ENCODE measurements around the gene CLSTN2. TPM values are rescaled to one million over a fixed set of nuclear protein-coding genes. Genes with fewer than 3 reads are reported as not detected.

Gene CLSTN2
- total RNA-seq, 4 donors from 2014 or later: 3.7 to 9.5 (median 7.4) TPM

DNA sequence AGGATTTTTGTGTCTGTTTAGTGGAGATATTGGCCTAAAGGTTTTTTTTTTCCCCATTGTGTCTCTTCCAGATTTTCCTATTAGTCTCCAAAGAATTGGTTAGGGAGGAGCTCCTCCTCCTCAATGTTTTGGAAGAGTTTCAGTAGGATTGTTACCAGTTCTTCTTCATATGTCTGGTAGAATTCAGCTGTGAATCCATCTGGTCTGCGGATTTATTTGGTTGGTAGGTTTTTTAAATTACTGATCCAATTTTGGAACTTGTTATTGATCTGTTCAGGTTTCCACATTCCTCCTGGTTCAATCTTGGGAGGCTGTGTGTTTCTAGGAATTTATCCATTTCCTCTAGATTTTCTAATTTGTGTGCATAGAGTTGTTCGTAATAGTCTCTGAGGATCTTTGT, 222.2 kb downstream of the CLSTN2 start:
- intact Hi-C loops (cut with DNase I): no loop called here
- H3K9me3 ChIP-seq: no peaks in the 10 kb centered on the region
- WGBS: 88% methylated on average over 2 of the region's 2 CpGs
- no peak overlapping the region for H3K27ac ChIP-seq (replicated peaks in 1 of 4)
- H3K27me3 ChIP-seq: no peaks in the 10 kb centered on the region
- H3K4me3 ChIP-seq: no peak overlapping the region
- no peaks in the 10 kb centered on the region for H3K36me3 ChIP-seq
- DNase-seq (ENCODE audit: extremely low spot score): no peak
- peaks cover 0 to 4% (median 0%) of the 10 kb centered on the region in 4 donors for H3K4me1 ChIP-seq
- TF ChIP-seq EP300 (IDR thresholded peaks at IDR 0.05): no peak
- no peak for TF ChIP-seq POLR2A (IDR thresholded peaks at IDR 0.05; ENCODE audit: low read depth)
- no peak for TF ChIP-seq POLR2AphosphoS5 (IDR thresholded peaks at IDR 0.05)
- TF ChIP-seq, protein P1, sequence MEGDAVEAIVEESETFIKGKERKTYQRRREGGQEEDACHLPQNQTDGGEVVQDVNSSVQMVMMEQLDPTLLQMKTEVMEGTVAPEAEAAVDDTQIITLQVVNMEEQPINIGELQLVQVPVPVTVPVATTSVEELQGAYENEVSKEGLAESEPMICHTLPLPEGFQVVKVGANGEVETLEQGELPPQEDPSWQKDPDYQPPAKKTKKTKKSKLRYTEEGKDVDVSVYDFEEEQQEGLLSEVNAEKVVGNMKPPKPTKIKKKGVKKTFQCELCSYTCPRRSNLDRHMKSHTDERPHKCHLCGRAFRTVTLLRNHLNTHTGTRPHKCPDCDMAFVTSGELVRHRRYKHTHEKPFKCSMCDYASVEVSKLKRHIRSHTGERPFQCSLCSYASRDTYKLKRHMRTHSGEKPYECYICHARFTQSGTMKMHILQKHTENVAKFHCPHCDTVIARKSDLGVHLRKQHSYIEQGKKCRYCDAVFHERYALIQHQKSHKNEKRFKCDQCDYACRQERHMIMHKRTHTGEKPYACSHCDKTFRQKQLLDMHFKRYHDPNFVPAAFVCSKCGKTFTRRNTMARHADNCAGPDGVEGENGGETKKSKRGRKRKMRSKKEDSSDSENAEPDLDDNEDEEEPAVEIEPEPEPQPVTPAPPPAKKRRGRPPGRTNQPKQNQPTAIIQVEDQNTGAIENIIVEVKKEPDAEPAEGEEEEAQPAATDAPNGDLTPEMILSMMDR (IDR thresholded peaks at IDR 0.05): no peak

DNA sequence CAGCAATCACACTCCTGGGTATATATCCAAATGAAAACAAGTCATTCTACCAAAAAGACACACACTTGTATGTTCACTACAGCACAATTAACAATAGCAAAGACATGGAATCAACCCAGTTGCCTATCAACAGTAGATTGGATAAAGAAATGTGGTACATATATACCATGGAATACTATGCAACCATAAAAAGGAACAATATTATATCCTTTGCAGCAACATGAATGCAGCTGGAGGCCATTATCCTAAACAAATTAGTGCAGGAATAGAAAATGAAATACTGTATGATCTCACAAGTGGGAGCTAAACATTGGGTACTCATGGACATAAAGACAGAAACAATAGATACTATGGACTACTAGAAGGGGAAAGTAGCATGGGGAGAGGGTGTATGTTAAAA, 224.7 kb downstream of the CLSTN2 start:
- TF ChIP-seq, protein P1 (IDR thresholded peaks at IDR 0.05): no peak
- no peak for TF ChIP-seq POLR2AphosphoS5 (IDR thresholded peaks at IDR 0.05)
- no peak for TF ChIP-seq EP300 (IDR thresholded peaks at IDR 0.05)
- no peak for TF ChIP-seq POLR2A (IDR thresholded peaks at IDR 0.05; ENCODE audit: low read depth)
- no peaks in the 10 kb centered on the region for H3K4me1 ChIP-seq
- DNase-seq (ENCODE audit: extremely low spot score): no peak
- H3K27ac ChIP-seq (replicated peaks in 1 of 4): no peak overlapping the region
- no peaks in the 10 kb centered on the region for H3K36me3 ChIP-seq
- intact Hi-C loops (cut with DNase I): no loop called here
- H3K4me3 ChIP-seq: no peak overlapping the region
- no peaks in the 10 kb centered on the region for H3K27me3 ChIP-seq
- H3K9me3 ChIP-seq: no peaks in the 10 kb centered on the region

DNA sequence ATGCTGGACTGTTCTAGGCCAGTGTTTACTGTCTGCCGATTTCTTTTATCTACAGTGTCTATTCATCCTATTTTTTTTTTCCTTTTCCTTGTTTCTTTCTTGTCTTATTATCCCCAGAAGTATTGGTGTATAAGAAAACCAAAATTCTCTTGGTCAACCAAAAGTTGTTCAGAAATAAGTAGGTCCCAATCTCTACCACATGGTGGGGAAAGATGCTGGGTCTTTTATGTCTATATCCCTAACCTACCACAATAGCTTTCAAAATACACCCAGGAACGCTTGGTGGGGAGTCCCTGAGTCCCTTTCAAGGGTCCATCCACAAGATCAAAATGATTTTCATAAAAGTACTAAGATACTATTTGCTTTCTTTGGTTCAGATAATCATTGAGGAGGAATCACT, 225.6 kb downstream of the CLSTN2 start:
- no peaks in the 10 kb centered on the region for H3K27me3 ChIP-seq
- no peaks in the 10 kb centered on the region for H3K9me3 ChIP-seq
- no peak for DNase-seq (ENCODE audit: extremely low spot score)
- intact Hi-C loops (cut with DNase I): no loop called here
- H3K4me3 ChIP-seq: no peak overlapping the region
- WGBS: 77% methylated on average over 2 of the region's 2 CpGs
- H3K36me3 ChIP-seq: no peaks in the 10 kb centered on the region
- no peaks in the 10 kb centered on the region for H3K4me1 ChIP-seq
- TF ChIP-seq, protein P1 (IDR thresholded peaks at IDR 0.05): no peak
- TF ChIP-seq POLR2A (IDR thresholded peaks at IDR 0.05; ENCODE audit: low read depth): no peak
- H3K27ac ChIP-seq (replicated peaks in 1 of 4): no peak overlapping the region

DNA sequence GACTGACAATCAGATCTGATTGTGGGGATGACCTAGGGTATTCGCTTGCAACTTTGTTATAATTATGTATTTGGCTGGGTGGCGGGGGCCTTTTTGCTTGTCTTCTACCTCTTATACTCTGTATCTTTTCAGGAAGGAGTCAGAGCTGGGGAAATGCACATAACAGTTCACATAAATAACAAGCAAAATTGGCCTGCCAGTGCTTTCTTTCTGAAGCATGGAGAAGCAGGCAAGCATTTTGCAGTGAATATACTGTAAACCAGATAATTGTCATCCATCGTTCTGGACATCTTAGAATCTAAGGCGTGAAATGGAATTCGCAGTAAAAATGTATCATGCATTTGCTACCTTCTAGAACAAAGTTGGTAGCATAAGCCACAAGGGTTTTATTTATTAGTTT, 227.6 kb downstream of the CLSTN2 start:
- H3K4me1 ChIP-seq: no peaks in the 10 kb centered on the region
- TF ChIP-seq POLR2AphosphoS5 (IDR thresholded peaks at IDR 0.05): no peak
- TF ChIP-seq, protein P1 (IDR thresholded peaks at IDR 0.05): no peak
- no peak for TF ChIP-seq POLR2A (IDR thresholded peaks at IDR 0.05; ENCODE audit: low read depth)
- TF ChIP-seq EP300 (IDR thresholded peaks at IDR 0.05): no peak
- intact Hi-C loops (cut with DNase I): no loop called here
- no peak overlapping the region for H3K4me3 ChIP-seq
- WGBS: 87% methylated on average over 5 of the region's 5 CpGs
- H3K36me3 ChIP-seq: no peaks in the 10 kb centered on the region
- H3K27me3 ChIP-seq: no peaks in the 10 kb centered on the region
- H3K27ac ChIP-seq (replicated peaks in 1 of 4): no peak overlapping the region
- no peaks in the 10 kb centered on the region for H3K9me3 ChIP-seq
- DNase-seq (ENCODE audit: extremely low spot score): no peak

DNA sequence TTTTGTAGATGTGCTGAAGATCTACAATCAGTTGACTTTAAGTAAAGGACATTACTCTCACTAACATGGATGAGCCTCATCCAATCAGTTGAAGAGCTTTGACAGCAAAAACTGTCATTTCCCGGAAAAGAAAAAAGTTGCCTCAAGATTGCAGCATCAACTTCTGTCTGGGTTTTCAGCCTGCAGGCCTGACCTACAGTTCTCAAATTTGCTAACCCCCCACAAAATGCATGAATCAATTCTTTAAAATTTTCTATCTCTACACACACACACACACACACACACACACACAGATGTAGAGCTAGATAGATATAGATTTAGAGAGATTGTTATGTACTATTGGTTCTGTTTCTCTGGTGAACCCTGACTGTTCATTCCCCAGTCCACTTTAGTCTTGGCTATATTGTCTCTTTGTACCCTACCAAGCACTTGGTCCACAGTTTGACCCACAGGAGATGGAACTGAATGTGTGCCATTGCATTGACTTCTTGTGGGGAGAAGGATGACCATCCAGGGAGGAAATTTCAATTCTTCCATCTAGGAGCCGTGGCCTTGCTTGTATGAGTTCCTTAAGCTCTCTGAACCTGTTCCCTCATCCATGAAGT, 228.3 kb downstream of the CLSTN2 start:
- 87% methylated on average over 2 of the region's 2 CpGs for WGBS
- TF ChIP-seq POLR2A (IDR thresholded peaks at IDR 0.05; ENCODE audit: low read depth): no peak
- no peak for TF ChIP-seq EP300 (IDR thresholded peaks at IDR 0.05)
- no peak for TF ChIP-seq POLR2AphosphoS5 (IDR thresholded peaks at IDR 0.05)
- TF ChIP-seq, protein P1 (IDR thresholded peaks at IDR 0.05): no peak
- intact Hi-C loops (cut with DNase I): no loop called here
- no peak overlapping the region for H3K4me3 ChIP-seq
- no peaks in the 10 kb centered on the region for H3K36me3 ChIP-seq
- no peaks in the 10 kb centered on the region for H3K4me1 ChIP-seq
- DNase-seq (ENCODE audit: extremely low spot score): peak; percentile 47
- no peak overlapping the region for H3K27ac ChIP-seq (replicated peaks in 1 of 4)
- H3K9me3 ChIP-seq: no peaks in the 10 kb centered on the region
- H3K27me3 ChIP-seq: no peaks in the 10 kb centered on the region

All from esophagus muscularis mucosa (tissue), 4 donors.